Mucosa of descending colon (tissue), 3 donors: ENCODE data around the gene NFATC1. TPM values are rescaled to one million over a fixed set of nuclear protein-coding genes. Genes with fewer than 3 reads are reported as not detected.

Source experiments
- ATAC-seq: fragments of 200-7000 bp; cut with Tn5 transposase; one replicate; pipeline ENCODE4 v1.9.1; 2020; ENCODE audit warnings: mild to moderate bottlenecking, moderate library complexity
- DNase-seq, 3 donors: peaks; one replicate each; pipeline ENCODE4 v3.0.0-alpha.2; 2020
- H3K36me3 ChIP-seq: fragments of 200-600 bp; one replicate; pipeline ENCODE4 v1.8.0; 2021; ENCODE audit warnings: low read depth, mild to moderate bottlenecking
- H3K4me1 ChIP-seq: fragments of 200-600 bp; one replicate; pipeline ENCODE4 v1.8.0; 2021; ENCODE audit warnings: low read depth, mild to moderate bottlenecking
- H3K4me3 ChIP-seq: fragments of 200-600 bp; one replicate; pipeline ENCODE4 v1.8.0; 2021; ENCODE audit warnings: mild to moderate bottlenecking
- H3K9me3 ChIP-seq: fragments of 200-600 bp; one replicate; pipeline ENCODE4 v1.8.0; 2021; ENCODE audit warnings: mild to moderate bottlenecking
- CTCF ChIP-seq: fragments of 200-600 bp; IDR thresholded peaks from one replicate; pipeline ENCODE4 v1.8.0; 2022; ENCODE audit warnings: antibody characterized with exemption, mild to moderate bottlenecking
- intact Hi-C, 2 donors: fragments of 100-400 bp; cut with DNase I in 1 of 2; cut with micrococcal nuclease in 1 of 2; formaldehyde crosslinking; loops; one replicate each; pipeline versions ENCODE4 v1.11.0 to v1.11.1; 2022; cut with DNase I, micrococcal nuclease
- total RNA-seq, 3 donors: library from RNA; stranded (reverse); fragmentation: NEBNext Ultra II Directional in 2 of 3; extraction: Animal tissue kit (Norgen Biotek cat#: 25700) in 2 of 3; gene quantifications; one replicate each; pipeline versions ENCODE4 v1.2.1 to v1.2.4, GENCODE V29; 2021 to 2023
- donor health status: DM: no; HTN: no; CAD: no; lungs with moderate emphysema.
- donor health status: DM: no; HTN: no; CAD: no.
- donor health status: DM: no; HTN: yes; CAD: no.

Gene NFATC1
- total RNA-seq, 3 donors from 2014 or later, result 2.9 to 12.9 (median 4.6) TPM

GRCh38 chr18:79404567-79404910 lies 8.8 kb downstream of the NFATC1 start:
- no peak overlapping the region for H3K4me3 ChIP-seq
- intact Hi-C loops, result no loop called here
- DNase-seq (peak in 2 of 3 donors; percentile 27 to 63), ATAC-seq (no peak)
- H3K36me3 ChIP-seq, result no peaks in the 10 kb centered on the region
- TF ChIP-seq CTCF, result no peak
- no peaks in the 10 kb centered on the region for H3K9me3 ChIP-seq
- H3K4me1 ChIP-seq, result peaks cover 17% of the 10 kb centered on the region

- no peak for TF ChIP-seq CTCF
- no peak for ATAC-seq
- intact Hi-C loops, result no loop called here
- DNase-seq, result peak in 2 of 3 donors; percentile 28 to 53
- Histone ChIP-seq H3K4me3 (no peak overlapping the region), H3K4me1 (peaks cover 14% of the 10 kb centered on the region), H3K36me3 (no peaks in the 10 kb centered on the region), H3K9me3 (no peaks in the 10 kb centered on the region)
Observed at GRCh38 chr18:79405019-79405780, 9.5 kb downstream of the NFATC1 start.

DNA sequence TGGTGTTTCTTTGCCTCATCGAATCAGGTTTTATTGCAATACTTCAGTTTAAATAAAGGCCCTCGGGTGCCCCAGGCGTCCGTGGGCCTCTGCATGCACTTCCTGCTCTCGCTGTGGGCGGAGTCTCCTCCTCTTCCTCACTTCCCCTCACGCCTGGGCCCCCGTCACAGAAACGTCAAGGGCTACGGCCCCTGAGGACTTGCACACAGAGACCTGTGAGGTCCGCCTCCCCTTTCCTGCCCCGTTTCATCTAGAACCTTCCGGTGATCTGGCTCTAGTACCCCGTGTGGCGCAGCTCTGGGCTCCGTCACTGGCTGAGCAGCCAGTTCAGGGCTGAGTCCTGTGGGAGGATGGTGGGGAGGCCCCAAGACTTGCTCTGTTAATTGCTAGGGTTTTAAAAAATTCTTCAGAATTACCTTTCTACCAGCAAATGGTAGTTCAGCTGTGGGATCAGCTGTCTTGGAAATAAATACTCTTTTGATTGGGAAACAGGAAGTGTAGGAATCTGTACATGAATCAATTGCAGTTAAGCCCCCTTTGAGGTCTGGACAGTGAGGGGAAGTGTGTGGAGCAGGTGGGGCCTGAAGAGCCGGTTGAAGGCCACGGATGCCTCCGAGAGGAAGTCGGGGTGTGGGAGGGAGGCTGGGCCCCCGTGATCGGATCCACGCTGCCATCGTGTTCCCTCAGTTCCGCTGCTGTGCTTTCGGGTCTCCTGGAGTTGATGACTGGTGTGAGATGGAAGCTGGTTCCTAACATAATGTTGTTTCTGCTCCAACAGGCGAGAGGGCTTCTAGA lies 10.2 kb downstream of the NFATC1 start:
- Histone ChIP-seq H3K4me1 (peaks cover 10% of the 10 kb centered on the region), H3K36me3 (no peaks in the 10 kb centered on the region), H3K9me3 (no peaks in the 10 kb centered on the region), H3K4me3 (no peak overlapping the region)
- no peak for TF ChIP-seq CTCF
- ATAC-seq (peak; percentile 81), DNase-seq (peak; percentile 70 to 92 (median 71))
- intact Hi-C loops, result no loop called here

GRCh38 chr18:79406708-79407107 lies 11.0 kb downstream of the NFATC1 start:
- ATAC-seq, result no peak
- no peak for TF ChIP-seq CTCF
- no peaks in the 10 kb centered on the region for H3K36me3 ChIP-seq
- peak in 2 of 3 donors; percentile 21 to 60 for DNase-seq
- H3K4me1 ChIP-seq, result peaks cover 10% of the 10 kb centered on the region
- intact Hi-C loops, result no loop called here
- no peak overlapping the region for H3K4me3 ChIP-seq
- no peaks in the 10 kb centered on the region for H3K9me3 ChIP-seq

- DNase-seq (no peak), ATAC-seq (no peak)
- H3K4me1 ChIP-seq, result peaks cover 7% of the 10 kb centered on the region
- H3K9me3 ChIP-seq, result no peaks in the 10 kb centered on the region
- intact Hi-C loops, result no loop called here
- H3K4me3 ChIP-seq, result no peak overlapping the region
- no peak for TF ChIP-seq CTCF
- H3K36me3 ChIP-seq, result no peaks in the 10 kb centered on the region
Observed at GRCh38 chr18:79409313-79409712, 13.6 kb downstream of the NFATC1 start.
